Measurements from ENCODE around the gene MYO1D. TPM values are rescaled to one million over a fixed set of nuclear protein-coding genes. Genes with fewer than 3 reads are reported as not detected.

MYO1D gene
- total RNA-seq, 1 experiment from 2014 or later: 40.8 TPM

DNA sequence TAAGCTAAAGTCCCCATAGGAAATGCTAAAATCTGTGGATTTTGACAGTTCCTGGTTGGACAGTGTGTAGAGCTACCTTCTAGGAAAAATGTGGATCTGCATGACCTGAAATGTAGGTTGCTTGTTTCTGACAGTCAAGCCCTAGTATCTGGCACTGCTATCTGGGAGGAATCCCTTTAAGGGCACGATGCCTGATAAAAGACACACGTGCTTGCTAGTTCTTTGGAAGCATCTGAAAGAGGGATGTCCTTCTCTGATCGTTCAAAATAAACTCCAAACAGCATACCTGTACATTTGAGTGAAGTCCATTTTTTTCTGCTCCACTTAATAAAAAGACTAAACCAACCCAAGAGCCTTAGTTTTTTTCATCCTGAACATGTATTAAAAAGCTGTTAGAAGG is 288.8 kb downstream of the MYO1D start:
- Histone ChIP-seq H3K27me3 (ENCODE audit: insufficient read depth, low read depth) (no peaks in the 10 kb centered on the region), H2AFZ (no peak overlapping the region), H3K79me2 (ENCODE audit: low read depth) (no peaks in the 10 kb centered on the region), H3K9me2 (ENCODE audit: insufficient read depth) (no peaks in the 10 kb centered on the region), H3K36me3 (ENCODE audit: low read depth) (no peaks in the 10 kb centered on the region), H4K20me1 (ENCODE audit: insufficient read depth) (no peaks in the 10 kb centered on the region), H3K27ac (no peak overlapping the region), H3K4me1 (replicated peaks; ENCODE audit: insufficient read depth) (no peaks in the 10 kb centered on the region), H3K9me3 (ENCODE audit: insufficient read depth, low read depth) (no peaks in the 10 kb centered on the region), H3K4me2 (no peak overlapping the region), H3F3A (ENCODE audit: insufficient read depth, low read depth) (no peaks in the 10 kb centered on the region), H3K4me3 (no peak overlapping the region)
- no peak for DNase-seq
- no peak for TF ChIP-seq EZH2 (IDR thresholded peaks at IDR 0.05; ENCODE audit: low read depth)
- no peak for TF ChIP-seq CTCF (conservative IDR thresholded peaks at IDR 0.05)
- BruUV-seq (replicated peaks): no TSS peak
- POLR2A ChIA-PET (ENCODE audit: unreplicated experiment): no interaction called here
- CTCF ChIA-PET: interaction anchor here (0.7 kb wide), 1 partner anchor 417 kb away, joined by 5 read pairs; no protein-coding TSS in a partner anchor
- intact Hi-C loops (cut with micrococcal nuclease; ENCODE audit: unreplicated experiment): no loop called here

GRCh38 chr17:32586666-32587065 is 290.3 kb downstream of the MYO1D start:
- Histone ChIP-seq H3K4me2 (no peak overlapping the region), H3K9me2 (ENCODE audit: insufficient read depth) (no peaks in the 10 kb centered on the region), H3F3A (ENCODE audit: insufficient read depth, low read depth) (no peaks in the 10 kb centered on the region), H3K27me3 (ENCODE audit: insufficient read depth, low read depth) (no peaks in the 10 kb centered on the region), H3K27ac (no peak overlapping the region), H3K36me3 (ENCODE audit: low read depth) (no peaks in the 10 kb centered on the region), H3K79me2 (ENCODE audit: low read depth) (no peaks in the 10 kb centered on the region), H3K4me1 (replicated peaks; ENCODE audit: insufficient read depth) (no peaks in the 10 kb centered on the region), H3K9me3 (ENCODE audit: insufficient read depth, low read depth) (no peaks in the 10 kb centered on the region; the same call in 1 of the 2 replicates), H3K4me3 (no peak overlapping the region), H4K20me1 (ENCODE audit: insufficient read depth) (no peaks in the 10 kb centered on the region), H2AFZ (no peak overlapping the region)
- CTCF ChIA-PET: no interaction called here
- intact Hi-C loops (cut with micrococcal nuclease; ENCODE audit: unreplicated experiment): no loop called here
- no peak for DNase-seq
- POLR2A ChIA-PET (ENCODE audit: unreplicated experiment): no interaction called here
- BruUV-seq (replicated peaks): no TSS peak
- TF ChIP-seq EZH2 (IDR thresholded peaks at IDR 0.05; ENCODE audit: low read depth): no peak
- TF ChIP-seq CTCF (conservative IDR thresholded peaks at IDR 0.05): no peak

GRCh38 chr17:32584792-32585191 is 292.1 kb downstream of the MYO1D start:
- ChIA-PET CTCF (no interaction called here), POLR2A (ENCODE audit: unreplicated experiment) (no interaction called here)
- Histone ChIP-seq H3K27me3 (ENCODE audit: insufficient read depth, low read depth) (no peaks in the 10 kb centered on the region), H3K79me2 (ENCODE audit: low read depth) (no peaks in the 10 kb centered on the region), H3K4me1 (replicated peaks; ENCODE audit: insufficient read depth) (no peaks in the 10 kb centered on the region), H2AFZ (no peak overlapping the region), H3K9me2 (ENCODE audit: insufficient read depth) (no peaks in the 10 kb centered on the region), H4K20me1 (ENCODE audit: insufficient read depth) (no peaks in the 10 kb centered on the region), H3K36me3 (ENCODE audit: low read depth) (no peaks in the 10 kb centered on the region), H3K9me3 (ENCODE audit: insufficient read depth, low read depth) (no peaks in the 10 kb centered on the region; the same call in 1 of the 2 replicates), H3K4me3 (no peak overlapping the region), H3K4me2 (no peak overlapping the region), H3K27ac (no peak overlapping the region), H3F3A (ENCODE audit: insufficient read depth, low read depth) (no peaks in the 10 kb centered on the region)
- no peak for DNase-seq
- no TSS peak for BruUV-seq (replicated peaks)
- intact Hi-C loops (cut with micrococcal nuclease; ENCODE audit: unreplicated experiment): no loop called here
- TF ChIP-seq CTCF (conservative IDR thresholded peaks at IDR 0.05) (no peak), EZH2 (IDR thresholded peaks at IDR 0.05; ENCODE audit: low read depth) (no peak)
